CD4-positive, alpha-beta memory T cell (primary cell): ENCODE measurements around the gene TVP23A. TPM values are rescaled to one million over a fixed set of nuclear protein-coding genes. Genes with fewer than 3 reads are reported as not detected.

Experiments used
- CTCF ChIA-PET: fragments of 350-600 bp; sonication (Branson Sonifier 250); formaldehyde crosslinking; loops from one replicate; lab custom pipeline; 2021; ENCODE audit warnings: inconsistent platforms; ENCODE audit not compliant: partially characterized antibody; lab: Charles Lee
- POLR2A ChIA-PET: fragments of 350-600 bp; sonication (Branson Sonifier 250); formaldehyde crosslinking; loops from one replicate; lab custom pipeline; 2021; ENCODE audit not compliant: partially characterized antibody; lab: Charles Lee
- DNase-seq, 5 donors: peaks; one replicate each; pipeline versions ENCODE4 v3.0.0 to v3.0.0-alpha.2; 2020 to 2022; ENCODE audit warnings: mixed read lengths in 1 of 5
- H3K27ac ChIP-seq: one replicate; pipeline ENCODE4 v1.7.0; 2013; ENCODE audit warnings: low read depth, low read length
- H3K27me3 ChIP-seq: 2 replicates; pipeline ENCODE4 v1.7.0; 2013; ENCODE audit warnings: mild to moderate bottlenecking, low read length, moderate library complexity; ENCODE audit not compliant: insufficient read depth
- H3K36me3 ChIP-seq: 2 replicates; pipeline ENCODE4 v1.7.0; 2013; ENCODE audit warnings: mild to moderate bottlenecking, low read length, moderate library complexity; ENCODE audit not compliant: insufficient read depth
- H3K4me1 ChIP-seq: 2 replicates; pipeline ENCODE4 v1.7.0; 2013; ENCODE audit warnings: mild to moderate bottlenecking, low read length, moderate library complexity; ENCODE audit not compliant: insufficient read depth
- H3K4me3 ChIP-seq, 2 donors: one replicate each; pipeline ENCODE4 v1.7.0; 2013; ENCODE audit warnings: low read length in 2 of 2, mild to moderate bottlenecking in 1 of 2
- H3K9me3 ChIP-seq, 2 donors: one replicate each; pipeline ENCODE4 v1.7.0; 2013; ENCODE audit warnings: low read length in 2 of 2, control low read depth in 1 of 2; ENCODE audit not compliant: control insufficient read depth in 1 of 2
- H3K27ac Mint-ChIP-seq, 7 donors: one replicate each; pipeline ENCODE4 v1.8.0; 2020 to 2021; ENCODE audit warnings: mixed read lengths in 7 of 7, mild to moderate bottlenecking in 6 of 7, inconsistent platforms in 3 of 7, moderate library complexity in 3 of 7
- H3K27me3 Mint-ChIP-seq, 2 donors: one replicate each; pipeline ENCODE4 v1.8.0; 2020 to 2021; ENCODE audit warnings: mixed read lengths in 2 of 2
- H3K36me3 Mint-ChIP-seq, 2 donors: one replicate each; pipeline ENCODE4 v1.8.0; 2020 to 2021; ENCODE audit warnings: mixed read lengths in 2 of 2, inconsistent platforms in 1 of 2, mild to moderate bottlenecking in 1 of 2
- H3K4me1 Mint-ChIP-seq, 4 donors: one replicate each; pipeline ENCODE4 v1.8.0; 2020 to 2021; ENCODE audit warnings: mixed read lengths in 4 of 4, mild to moderate bottlenecking in 1 of 4
- H3K4me3 Mint-ChIP-seq, 8 donors: one replicate each; pipeline ENCODE4 v1.8.0; 2020 to 2021; ENCODE audit warnings: mixed read lengths in 8 of 8, mild to moderate bottlenecking in 7 of 8, moderate library complexity in 6 of 8, inconsistent platforms in 3 of 8
- H3K9me3 Mint-ChIP-seq, 8 donors: one replicate each; pipeline ENCODE4 v1.8.0; 2020 to 2021; ENCODE audit warnings: mixed read lengths in 8 of 8, mild to moderate bottlenecking in 5 of 8, inconsistent platforms in 3 of 8, moderate library complexity in 1 of 8
- intact Hi-C: fragments of 100-400 bp; cut with micrococcal nuclease; formaldehyde crosslinking; loops from one replicate; pipeline ENCODE4 v1.15.1; 2023
- polyA plus RNA-seq, 2 donors: library from polyadenylated mRNA; unstranded; fragments of 300-500 nt; fragmentation: Illumina TruSeq; gene quantifications; one replicate each; pipeline ENCODE4 v1.2.3, GENCODE V29; 2021
- total RNA-seq, 2 experiments: library from RNA; stranded (reverse); gene quantifications; one replicate each; pipeline ENCODE4 v1.2.3, GENCODE V29; 2021

The TVP23A gene
- total and polyA plus RNA-seq, 4 experiments from 2014 or later: 0.18 TPM; not detected in 3

- Mint-ChIP-seq H3K4me3 (no peak overlapping the region), H3K36me3 (no peaks in the 10 kb centered on the region), H3K4me1 (peaks cover 0 to 9% (median 1%) of the 10 kb centered on the region in 4 donors), H3K27me3 (peaks cover 3 to 5% of the 10 kb centered on the region in 2 donors), H3K9me3 (no peaks in the 10 kb centered on the region), H3K27ac (no peak overlapping the region)
- no peaks in the 10 kb centered on the region for H3K9me3 ChIP-seq
- H3K27me3 ChIP-seq: no peaks in the 10 kb centered on the region
- H3K4me1 ChIP-seq: peaks cover 6% of the 10 kb centered on the region
- intact Hi-C loops: no loop called here
- no peaks in the 10 kb centered on the region for H3K36me3 ChIP-seq
- ChIA-PET POLR2A (no interaction called here), CTCF (no interaction called here)
- H3K4me3 ChIP-seq: no peak overlapping the region
- no peak overlapping the region for H3K27ac ChIP-seq
- DNase-seq: no peak
Observed at GRCh38 chr16:10813099-10813455, 5.5 kb downstream of the TVP23A start.

GRCh38 chr16:10812312-10813098, 6.1 kb downstream of the TVP23A start:
- H3K9me3 ChIP-seq: no peaks in the 10 kb centered on the region
- H3K27ac ChIP-seq: no peak overlapping the region
- Mint-ChIP-seq H3K27me3 (peaks cover 0 to under 1% of the 10 kb centered on the region in 2 donors), H3K36me3 (no peaks in the 10 kb centered on the region), H3K9me3 (no peaks in the 10 kb centered on the region), H3K4me1 (peaks cover 0 to 9% (median 1%) of the 10 kb centered on the region in 4 donors), H3K27ac (peak overlapping the region in 1 of 7 donors; percentile 5), H3K4me3 (no peak overlapping the region)
- peaks cover 6% of the 10 kb centered on the region for H3K4me1 ChIP-seq
- H3K27me3 ChIP-seq: no peaks in the 10 kb centered on the region
- H3K4me3 ChIP-seq: no peak overlapping the region
- intact Hi-C loops: no loop called here
- no peaks in the 10 kb centered on the region for H3K36me3 ChIP-seq
- ChIA-PET CTCF (no interaction called here), POLR2A (no interaction called here)
- DNase-seq: no peak

GRCh38 chr16:10809706-10810105, 8.9 kb downstream of the TVP23A start:
- no peak overlapping the region for H3K4me3 Mint-ChIP-seq
- H3K4me1 Mint-ChIP-seq: peaks cover 0 to 9% (median 1%) of the 10 kb centered on the region in 4 donors
- H3K36me3 ChIP-seq: no peaks in the 10 kb centered on the region
- no peaks in the 10 kb centered on the region for H3K9me3 Mint-ChIP-seq
- no peaks in the 10 kb centered on the region for H3K36me3 Mint-ChIP-seq
- no peak for DNase-seq
- peaks cover 6% of the 10 kb centered on the region for H3K4me1 ChIP-seq
- no peaks in the 10 kb centered on the region for H3K9me3 ChIP-seq
- peaks cover 0 to 3% of the 10 kb centered on the region in 2 donors for H3K27me3 Mint-ChIP-seq
- POLR2A ChIA-PET: no interaction called here
- no peak overlapping the region for H3K27ac ChIP-seq
- H3K27ac Mint-ChIP-seq: no peak overlapping the region
- intact Hi-C loops: no loop called here
- no peak overlapping the region for H3K4me3 ChIP-seq
- CTCF ChIA-PET: interaction anchor here (0.5 kb wide), 1 partner anchor 570 kb away, joined by 3 read pairs; no protein-coding TSS in a partner anchor
- H3K27me3 ChIP-seq: no peaks in the 10 kb centered on the region

- H3K4me1 ChIP-seq: peaks cover 6% of the 10 kb centered on the region
- intact Hi-C loops: no loop called here
- no peaks in the 10 kb centered on the region for H3K36me3 ChIP-seq
Observed at GRCh38 chr16:10808850-10809249, 9.7 kb downstream of the TVP23A start.

GRCh38 chr16:10808218-10808617, 10.4 kb downstream of the TVP23A start:
- Histone ChIP-seq H3K4me3 (no peak overlapping the region), H3K27me3 (no peaks in the 10 kb centered on the region), H3K9me3 (no peaks in the 10 kb centered on the region), H3K36me3 (no peaks in the 10 kb centered on the region), H3K27ac (no peak overlapping the region), H3K4me1 (peaks cover 6% of the 10 kb centered on the region)
- peaks cover 2 to 3% of the 10 kb centered on the region in 2 donors for H3K27me3 Mint-ChIP-seq
- DNase-seq: no peak
- no peaks in the 10 kb centered on the region for H3K36me3 Mint-ChIP-seq
- peaks cover 0 to 9% (median 1%) of the 10 kb centered on the region in 4 donors for H3K4me1 Mint-ChIP-seq
- intact Hi-C loops: no loop called here
- POLR2A ChIA-PET: no interaction called here
- CTCF ChIA-PET: no interaction called here
- no peak overlapping the region for H3K27ac Mint-ChIP-seq
- no peaks in the 10 kb centered on the region for H3K9me3 Mint-ChIP-seq
- H3K4me3 Mint-ChIP-seq: no peak overlapping the region

More at GRCh38 chr16:10808850-10809249, 9.7 kb downstream of the TVP23A start:
- H3K27me3 Mint-ChIP-seq: peaks cover 0 to 3% of the 10 kb centered on the region in 2 donors
- ChIA-PET CTCF (no interaction called here), POLR2A (no interaction called here)
- H3K4me3 Mint-ChIP-seq: no peak overlapping the region
- no peaks in the 10 kb centered on the region for H3K9me3 Mint-ChIP-seq
- H3K27ac ChIP-seq: no peak overlapping the region
- H3K4me1 Mint-ChIP-seq: peaks cover 0 to 9% (median 1%) of the 10 kb centered on the region in 4 donors
- no peaks in the 10 kb centered on the region for H3K9me3 ChIP-seq
- no peaks in the 10 kb centered on the region for H3K36me3 Mint-ChIP-seq
- DNase-seq: no peak
- H3K4me3 ChIP-seq: no peak overlapping the region
- no peaks in the 10 kb centered on the region for H3K27me3 ChIP-seq
- no peak overlapping the region for H3K27ac Mint-ChIP-seq

- H3K27ac ChIP-seq: no peak overlapping the region
- intact Hi-C loops: no loop called here
Observed at GRCh38 chr16:10806698-10807097, 11.9 kb downstream of the TVP23A start.

GRCh38 chr16:10805334-10805733, 13.3 kb downstream of the TVP23A start:
- Histone ChIP-seq H3K4me3 (no peak overlapping the region), H3K4me1 (no peaks in the 10 kb centered on the region), H3K27me3 (no peaks in the 10 kb centered on the region), H3K36me3 (no peaks in the 10 kb centered on the region), H3K9me3 (no peaks in the 10 kb centered on the region), H3K27ac (no peak overlapping the region)
- no peaks in the 10 kb centered on the region for H3K9me3 Mint-ChIP-seq
- ChIA-PET POLR2A (no interaction called here), CTCF (interaction anchor here (2.0 kb wide), 1 partner anchor 113 kb away, joined by 4 read pairs; no protein-coding TSS in a partner anchor)
- no peaks in the 10 kb centered on the region for H3K36me3 Mint-ChIP-seq
- H3K27me3 Mint-ChIP-seq: peaks cover 2 to 3% of the 10 kb centered on the region in 2 donors
- H3K4me1 Mint-ChIP-seq: no peaks in the 10 kb centered on the region
- no peak overlapping the region for H3K4me3 Mint-ChIP-seq
- intact Hi-C loops: no loop called here
- no peak for DNase-seq
- H3K27ac Mint-ChIP-seq: no peak overlapping the region

More at GRCh38 chr16:10806698-10807097, 11.9 kb downstream of the TVP23A start:
- H3K27ac Mint-ChIP-seq: no peak overlapping the region
- H3K36me3 ChIP-seq: no peaks in the 10 kb centered on the region
- H3K9me3 Mint-ChIP-seq: no peaks in the 10 kb centered on the region
- H3K27me3 Mint-ChIP-seq: peaks cover 2 to 3% of the 10 kb centered on the region in 2 donors
- H3K4me1 Mint-ChIP-seq: no peaks in the 10 kb centered on the region
- no peaks in the 10 kb centered on the region for H3K27me3 ChIP-seq
- H3K4me1 ChIP-seq: no peaks in the 10 kb centered on the region
- no peak overlapping the region for H3K4me3 Mint-ChIP-seq
- no peaks in the 10 kb centered on the region for H3K9me3 ChIP-seq
- no peak for DNase-seq
- no peaks in the 10 kb centered on the region for H3K36me3 Mint-ChIP-seq
- no peak overlapping the region for H3K4me3 ChIP-seq
- POLR2A ChIA-PET: no interaction called here
- CTCF ChIA-PET: interaction anchor here (2.0 kb wide), 1 partner anchor 112 kb away, joined by 4 read pairs; no protein-coding TSS in a partner anchor
